Keratinocyte (primary cell): ENCODE measurements around the gene POLR1A. TPM values are rescaled to one million over a fixed set of nuclear protein-coding genes. Genes with fewer than 3 reads are reported as not detected.

Experiments
- DNase-seq: peaks from one replicate; pipeline ENCODE4 v3.0.0-alpha.2; 2011; ENCODE audit warnings: low read depth, missing footprints, low spot score
- FAIRE-seq: peaks from 2 replicates; lab custom pipeline; 2011; peaks lifted over from hg19 to GRCh38; lab: Jason Lieb, UNC
- H2AFZ ChIP-seq: 2 replicates; pipeline ENCODE4 v1.6.0; 2012; ENCODE audit warnings: low read length, control low read depth, inconsistent platforms; ENCODE audit not compliant: control insufficient read depth
- H3K27ac ChIP-seq: 2 replicates; pipeline ENCODE4 v1.5.1; 2011; ENCODE audit warnings: low read length; ENCODE audit not compliant: control insufficient read depth, insufficient read depth
- H3K27me3 ChIP-seq: 3 replicates; pipeline ENCODE4 v1.6.0; 2011; ENCODE audit warnings: low read length; ENCODE audit not compliant: control insufficient read depth, insufficient read depth; ENCODE audit errors: extremely low read depth
- H3K36me3 ChIP-seq, 2 experiments: 2 replicates in 1 of 2; 3 replicates in 1 of 2; pipeline ENCODE4 v1.5.1; 2011; ENCODE audit warnings: low read length in 2 of 2, mild to moderate bottlenecking in 1 of 2; ENCODE audit not compliant: control insufficient read depth in 2 of 2, insufficient read depth in 2 of 2; ENCODE audit errors: extremely low read depth in 1 of 2
- H3K4me1 ChIP-seq: 3 replicates; pipeline ENCODE4 v1.5.1; 2011; ENCODE audit warnings: low read length; ENCODE audit not compliant: control insufficient read depth, insufficient read depth; ENCODE audit errors: extremely low read depth
- H3K4me2 ChIP-seq: 3 replicates; pipeline ENCODE4 v1.6.0; 2011; ENCODE audit warnings: low read depth, low read length; ENCODE audit not compliant: control insufficient read depth, insufficient read depth; ENCODE audit errors: extremely low read depth
- H3K4me3 ChIP-seq, 3 experiments: fragments of 200-600 bp in 1 of 3; sonication (generic) in 1 of 3; 2 replicates in 2 of 3; 3 replicates in 1 of 3; pipeline ENCODE4 v1.5.1; 2011 to 2016; ENCODE audit warnings: low read length in 3 of 3, mild to moderate bottlenecking in 3 of 3, control low read depth in 2 of 3, inconsistent platforms in 1 of 3, low read depth in 1 of 3, mixed read lengths in 1 of 3, mixed run types in 1 of 3, moderate library complexity in 1 of 3; ENCODE audit not compliant: control insufficient read depth in 2 of 3, insufficient read depth in 2 of 3; ENCODE audit errors: extremely low read depth in 1 of 3
- H3K79me2 ChIP-seq: 2 replicates; pipeline ENCODE4 v1.6.0; 2012; ENCODE audit warnings: low read length; ENCODE audit not compliant: control insufficient read depth, insufficient read depth
- H3K9ac ChIP-seq: 3 replicates; pipeline ENCODE4 v1.6.0; 2011; ENCODE audit warnings: low read length; ENCODE audit not compliant: control insufficient read depth, insufficient read depth; ENCODE audit errors: extremely low read depth
- H3K9me1 ChIP-seq: 3 replicates; pipeline ENCODE4 v1.6.0; 2011; ENCODE audit warnings: low read length; ENCODE audit not compliant: control insufficient read depth, insufficient read depth; ENCODE audit errors: extremely low read depth
- H3K9me3 ChIP-seq: 2 replicates; pipeline ENCODE4 v1.5.1; 2012; ENCODE audit warnings: low read depth, low read length; ENCODE audit not compliant: control insufficient read depth
- H4K20me1 ChIP-seq: 3 replicates; pipeline ENCODE4 v1.6.0; 2011; ENCODE audit warnings: low read length; ENCODE audit not compliant: control insufficient read depth, insufficient read depth; ENCODE audit errors: extremely low read depth
- CTCF ChIP-seq, 3 experiments: IDR thresholded peaks in 1 of 3; conservative IDR thresholded peaks in 1 of 3; optimal IDR thresholded peaks in 1 of 3; 2 replicates in 2 of 3; 3 replicates in 1 of 3; pipeline versions ENCODE3 to v1.5.1; 2011; ENCODE audit warnings: low read length in 3 of 3, mild to moderate bottlenecking in 3 of 3, moderate library complexity in 2 of 3, control low read depth in 1 of 3, inconsistent platforms in 1 of 3; ENCODE audit not compliant: insufficient read depth in 2 of 3; ENCODE audit errors: extremely low read depth in 1 of 3
- EZH2 ChIP-seq: IDR thresholded peaks from one replicate; pipeline ENCODE4 v1.6.1; 2012; ENCODE audit warnings: inconsistent platforms, mild to moderate bottlenecking, low read length, moderate library complexity
- dilution Hi-C: fragments of 300-500 bp; cut with MboI; formaldehyde crosslinking; loops from one replicate; pipeline ENCODE4 v1.7.0; 2020; ENCODE audit warnings: low sequenced_read_pairs; ENCODE audit not compliant: extremely low pct_ligation_motif_present
- polyA plus RNA-seq, 5 experiments: library from polyadenylated mRNA; depleted of rRNA in 3 of 5; stranded (reverse) in 3 of 5; stranded (forward) in 1 of 5; unstranded in 1 of 5; fragments of >200 nt; gene quantifications; 1 replicate in 1 of 5; 2 replicates in 3 of 5; 3 replicates in 1 of 5; pipeline versions ENCODE4 v1.2.1 to v1.2.3, GENCODE V29; 2011 to 2012; ENCODE audit warnings: missing spikeins in 2 of 5, low read depth in 1 of 5, low replicate concordance in 1 of 5

POLR1A gene
- polyA plus RNA-seq, 1 donor (not counting 4 experiments of a cell fraction or from before 2014, with no cell fraction given): 16.1 TPM

- no peak overlapping the region for H3K9ac ChIP-seq
- no peaks in the 10 kb centered on the region for H3K9me1 ChIP-seq
- dilution Hi-C loops: no loop called here
- H2AFZ ChIP-seq: no peak overlapping the region
- DNase-seq (no peak), FAIRE-seq (no peak)
- peaks cover 39 to 70% of the 10 kb centered on the region in 2 experiments for H3K36me3 ChIP-seq
- no peaks in the 10 kb centered on the region for H3K9me3 ChIP-seq
- no peak overlapping the region for H3K4me3 ChIP-seq
- no peaks in the 10 kb centered on the region for H3K4me1 ChIP-seq
- no peaks in the 10 kb centered on the region for H4K20me1 ChIP-seq
- H3K27me3 ChIP-seq: no peaks in the 10 kb centered on the region
- no peaks in the 10 kb centered on the region for H3K79me2 ChIP-seq
- no peak overlapping the region for H3K27ac ChIP-seq
- no peak overlapping the region for H3K4me2 ChIP-seq
- TF ChIP-seq EZH2 (no peak), CTCF (optimal IDR thresholded peaks at IDR 0.05 in 1 of 3, IDR thresholded peaks at IDR 0.05 in 1 of 3, conservative IDR thresholded peaks at IDR 0.05 in 1 of 3; ENCODE audit: extremely low read depth in 1 of 3, insufficient read depth in 2 of 3, low read length in 3 of 3) (no peak)
These were observed 29.8 kb downstream of the POLR1A start for GRCh38 chr2:86075886-86076285.

- H3K27me3 ChIP-seq: no peaks in the 10 kb centered on the region
- no peaks in the 10 kb centered on the region for H4K20me1 ChIP-seq
- no peak overlapping the region for H2AFZ ChIP-seq
- dilution Hi-C loops: no loop called here
- no peak for TF ChIP-seq EZH2
- no peaks in the 10 kb centered on the region for H3K9me1 ChIP-seq
- H3K27ac ChIP-seq: no peak overlapping the region
- no peaks in the 10 kb centered on the region for H3K9me3 ChIP-seq
- H3K4me1 ChIP-seq: no peaks in the 10 kb centered on the region
- peaks cover 41 to 69% of the 10 kb centered on the region in 2 experiments for H3K36me3 ChIP-seq
- no peak overlapping the region for H3K4me2 ChIP-seq
- no peak overlapping the region for H3K9ac ChIP-seq
- H3K4me3 ChIP-seq: no peak overlapping the region
- no peaks in the 10 kb centered on the region for H3K79me2 ChIP-seq
- FAIRE-seq (no peak), DNase-seq (no peak)
These were observed 30.9 kb downstream of the POLR1A start for GRCh38 chr2:86074811-86075210.

DNA sequence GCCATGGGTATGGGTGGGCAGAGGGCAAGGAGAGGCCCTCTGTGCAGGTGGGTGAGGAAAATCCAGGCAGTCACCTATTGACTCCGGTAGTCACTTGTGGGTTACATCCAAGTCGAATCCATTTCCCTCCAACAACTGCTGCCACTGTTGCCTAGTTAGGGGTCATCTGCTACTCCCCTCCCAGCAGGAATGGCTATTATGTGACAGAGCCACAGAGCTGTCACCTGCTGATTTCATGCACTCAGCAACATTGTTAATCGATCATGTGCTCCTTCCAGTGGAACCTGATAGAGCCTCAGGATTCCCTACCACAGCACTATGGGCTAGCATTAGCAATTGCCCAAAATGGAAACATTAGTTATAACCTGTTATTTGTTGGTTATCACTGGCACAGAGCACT lies 31.4 kb downstream of the POLR1A start:
- TF ChIP-seq CTCF (optimal IDR thresholded peaks at IDR 0.05 in 1 of 3, IDR thresholded peaks at IDR 0.05 in 1 of 3, conservative IDR thresholded peaks at IDR 0.05 in 1 of 3; ENCODE audit: extremely low read depth in 1 of 3, insufficient read depth in 2 of 3, low read length in 3 of 3): no peak
- no peak for TF ChIP-seq EZH2
- H2AFZ ChIP-seq: no peak overlapping the region
- H3K4me3 ChIP-seq: no peak overlapping the region
- no peak for FAIRE-seq
- no peaks in the 10 kb centered on the region for H3K4me1 ChIP-seq
- H3K9me3 ChIP-seq: no peaks in the 10 kb centered on the region
- H3K9me1 ChIP-seq: no peaks in the 10 kb centered on the region
- H3K9ac ChIP-seq: no peak overlapping the region
- H3K36me3 ChIP-seq: peaks cover 45 to 74% of the 10 kb centered on the region in 2 experiments
- dilution Hi-C loops: no loop called here
- H3K27ac ChIP-seq: no peak overlapping the region
- H4K20me1 ChIP-seq: no peaks in the 10 kb centered on the region
- DNase-seq: no peak
- no peak overlapping the region for H3K4me2 ChIP-seq
- no peaks in the 10 kb centered on the region for H3K27me3 ChIP-seq
- H3K79me2 ChIP-seq: no peaks in the 10 kb centered on the region
